Suprapubic skin (tissue), 4 donors: ENCODE results near the gene SCN2B. TPM values are rescaled to one million over a fixed set of nuclear protein-coding genes. Genes with fewer than 3 reads are reported as not detected.
A peak's percentile ranks its signal among the peaks of the same experiment; 100 is the strongest.

Source experiments
- DNase-seq, 2 donors: peaks; one replicate each; pipeline ENCODE4 v3.0.0-alpha.2; 2019; ENCODE audit warnings: low spot score in 2 of 2
- H3K27ac ChIP-seq: fragments of 200-600 bp; sonication (generic); one replicate; pipeline ENCODE4 v1.5.1; 2019
- H3K27me3 ChIP-seq: fragments of 200-600 bp; sonication (generic); one replicate; pipeline ENCODE4 v1.5.1; 2019
- H3K36me3 ChIP-seq: fragments of 200-600 bp; sonication (generic); one replicate; pipeline ENCODE4 v1.5.1; 2019
- H3K4me1 ChIP-seq: fragments of 200-600 bp; sonication (generic); one replicate; pipeline ENCODE4 v1.5.1; 2019
- H3K4me3 ChIP-seq: fragments of 200-600 bp; sonication (generic); one replicate; pipeline ENCODE4 v1.5.1; 2019; ENCODE audit warnings: mild to moderate bottlenecking
- H3K9me3 ChIP-seq: fragments of 200-600 bp; sonication (generic); one replicate; pipeline ENCODE4 v1.5.1; 2019
- EP300 ChIP-seq: sonication (generic); formaldehyde crosslinking; IDR thresholded peaks from one replicate; pipeline ENCODE4 v1.6.1; 2017; ENCODE audit warnings: antibody characterized with exemption
- POLR2A ChIP-seq, 2 donors: fragments of 450-650 bp; IDR thresholded peaks; one replicate each; pipeline ENCODE4 v1.6.1; 2017; ENCODE audit warnings: antibody characterized with exemption in 2 of 2, mild to moderate bottlenecking in 2 of 2, moderate library complexity in 2 of 2
- POLR2AphosphoS5 ChIP-seq, 3 donors: sonication (generic); formaldehyde crosslinking; IDR thresholded peaks; one replicate each; pipeline ENCODE4 v1.6.1; 2017; ENCODE audit warnings: antibody characterized with exemption in 3 of 3
- WGBS: methylation state at CpG from one replicate; pipeline ENCODE4 v1.1.5; 2018; 5-methylcytosine and 5-hydroxymethylcytosine counted together
- total RNA-seq, 4 donors: library from RNA; depleted of rRNA; stranded (reverse); fragments of >200 nt; gene quantifications; one replicate each; pipeline ENCODE4 v1.1.0, GENCODE V29; 2016
- TF ChIP-seq, protein P1 (sequence below), 2 donors: fragments of 200-600 bp in 1 of 2; fragments of 450-650 bp in 1 of 2; sonication (generic) in 1 of 2; IDR thresholded peaks; one replicate each; pipeline ENCODE4 v1.5.1; 2016 to 2019; ENCODE audit warnings: antibody characterized with exemption in 2 of 2, mild to moderate bottlenecking in 1 of 2, moderate library complexity in 1 of 2

The SCN2B gene
- total RNA-seq, 4 donors from 2014 or later: 0.08 to 0.21 TPM; not detected in 2

DNA sequence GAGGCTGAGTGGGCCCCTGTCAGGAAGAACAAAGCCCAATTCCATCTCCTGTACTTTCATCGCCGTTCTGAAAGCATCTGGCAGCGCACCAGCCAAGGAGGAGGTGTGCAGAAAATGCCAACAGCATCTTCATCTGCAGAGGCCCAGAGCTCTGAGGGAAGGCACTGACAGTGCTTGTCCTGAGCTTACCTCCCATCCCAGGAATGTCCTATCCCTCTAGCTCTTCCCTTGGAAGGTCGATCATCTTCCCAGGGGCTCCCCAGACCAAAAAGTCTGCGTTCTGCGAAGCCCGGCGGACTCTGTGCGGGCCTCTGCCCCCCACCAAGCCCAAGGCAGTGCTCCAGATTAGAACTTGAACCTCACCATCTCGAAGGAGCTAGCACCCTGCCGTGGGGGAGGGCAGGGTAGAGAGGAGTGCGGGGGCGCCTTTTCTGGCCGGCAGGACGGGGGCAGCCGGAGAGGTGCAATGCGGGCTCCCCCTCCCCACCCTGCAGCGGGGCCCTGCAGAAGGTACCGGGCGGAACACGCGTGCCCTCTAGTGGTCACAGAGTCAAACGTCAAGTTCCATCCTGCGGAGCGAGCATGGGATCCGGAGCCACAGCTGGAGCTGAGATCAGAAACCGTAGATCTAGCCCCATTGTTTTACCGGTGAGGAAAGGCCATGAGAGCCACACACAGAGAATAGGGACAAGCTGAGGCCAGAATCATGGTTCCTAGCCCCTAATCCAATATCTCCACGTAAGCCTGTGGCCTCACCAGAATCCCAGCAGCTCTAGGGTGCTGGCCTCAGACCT is 5.0 kb downstream of the SCN2B start:
- 28% methylated on average over 6 of the region's 29 CpGs for WGBS
- H3K4me3 ChIP-seq: no peak overlapping the region
- DNase-seq: peak; percentile 76 to 90

DNA sequence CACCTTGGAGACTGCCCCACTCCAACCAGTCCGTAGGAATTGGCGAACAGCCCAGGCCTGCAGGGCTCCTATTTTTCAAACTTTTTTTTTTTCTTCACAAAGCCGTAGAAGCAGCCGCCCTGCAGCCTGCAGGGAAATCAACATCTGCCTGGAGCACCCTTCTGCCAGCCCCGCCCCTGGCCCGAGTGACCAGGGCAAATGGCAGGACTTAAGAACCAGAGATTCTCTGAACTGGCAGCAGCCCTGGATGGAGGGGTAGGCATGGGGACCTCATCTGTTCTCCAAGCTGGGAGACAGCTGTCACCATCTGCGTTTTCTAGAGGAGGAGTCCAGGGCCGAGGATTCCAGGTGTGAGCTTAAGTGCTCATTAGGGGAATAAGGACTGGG is 5.6 kb downstream of the SCN2B start:
- Histone ChIP-seq H3K27ac (no peak overlapping the region), H3K4me1 (peaks cover 31% of the 10 kb centered on the region), H3K9me3 (no peaks in the 10 kb centered on the region), H3K4me3 (no peak overlapping the region), H3K27me3 (peaks cover 10% of the 10 kb centered on the region), H3K36me3 (no peaks in the 10 kb centered on the region)
- TF ChIP-seq POLR2AphosphoS5 (IDR thresholded peaks at IDR 0.05) (no peak), POLR2A (IDR thresholded peaks at IDR 0.05) (no peak), EP300 (no peak)
- TF ChIP-seq, protein P1, sequence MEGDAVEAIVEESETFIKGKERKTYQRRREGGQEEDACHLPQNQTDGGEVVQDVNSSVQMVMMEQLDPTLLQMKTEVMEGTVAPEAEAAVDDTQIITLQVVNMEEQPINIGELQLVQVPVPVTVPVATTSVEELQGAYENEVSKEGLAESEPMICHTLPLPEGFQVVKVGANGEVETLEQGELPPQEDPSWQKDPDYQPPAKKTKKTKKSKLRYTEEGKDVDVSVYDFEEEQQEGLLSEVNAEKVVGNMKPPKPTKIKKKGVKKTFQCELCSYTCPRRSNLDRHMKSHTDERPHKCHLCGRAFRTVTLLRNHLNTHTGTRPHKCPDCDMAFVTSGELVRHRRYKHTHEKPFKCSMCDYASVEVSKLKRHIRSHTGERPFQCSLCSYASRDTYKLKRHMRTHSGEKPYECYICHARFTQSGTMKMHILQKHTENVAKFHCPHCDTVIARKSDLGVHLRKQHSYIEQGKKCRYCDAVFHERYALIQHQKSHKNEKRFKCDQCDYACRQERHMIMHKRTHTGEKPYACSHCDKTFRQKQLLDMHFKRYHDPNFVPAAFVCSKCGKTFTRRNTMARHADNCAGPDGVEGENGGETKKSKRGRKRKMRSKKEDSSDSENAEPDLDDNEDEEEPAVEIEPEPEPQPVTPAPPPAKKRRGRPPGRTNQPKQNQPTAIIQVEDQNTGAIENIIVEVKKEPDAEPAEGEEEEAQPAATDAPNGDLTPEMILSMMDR (IDR thresholded peaks at IDR 0.05): no peak
- WGBS: 39% methylated on average over 7 of the region's 8 CpGs
- DNase-seq: no peak

More for the DNA sequence above, 5.0 kb downstream of the SCN2B start:
- Histone ChIP-seq H3K27me3 (peaks cover 10% of the 10 kb centered on the region), H3K27ac (no peak overlapping the region), H3K36me3 (no peaks in the 10 kb centered on the region), H3K9me3 (no peaks in the 10 kb centered on the region), H3K4me1 (peaks cover 36% of the 10 kb centered on the region)
- no peak for TF ChIP-seq POLR2A (IDR thresholded peaks at IDR 0.05)
- TF ChIP-seq, protein P1 (IDR thresholded peaks at IDR 0.05): peak; percentile 64 to 85
- no peak for TF ChIP-seq POLR2AphosphoS5 (IDR thresholded peaks at IDR 0.05)
- TF ChIP-seq EP300: no peak

DNA sequence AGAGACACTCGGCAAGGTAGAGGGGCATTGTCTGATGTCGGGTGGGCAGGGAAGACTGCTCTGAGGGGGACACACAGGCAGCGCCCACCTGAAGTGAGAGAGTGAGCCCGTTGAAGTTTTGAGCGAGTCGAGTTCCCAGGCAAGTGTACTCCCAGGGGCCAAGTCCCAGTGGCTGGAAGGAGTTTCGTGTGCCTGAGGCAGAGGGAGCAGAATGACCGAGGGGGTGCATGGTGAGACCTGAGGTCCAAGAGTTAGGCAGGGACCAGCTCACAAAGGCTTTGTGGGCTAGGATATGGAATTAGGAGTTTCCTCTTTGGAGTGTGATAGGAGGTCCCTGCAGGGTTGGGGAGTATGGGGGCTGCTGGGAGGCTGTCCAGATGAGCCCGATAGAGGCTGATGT is 6.2 kb downstream of the SCN2B start:
- Histone ChIP-seq H3K9me3 (no peaks in the 10 kb centered on the region), H3K4me3 (no peak overlapping the region), H3K27me3 (peaks cover 10% of the 10 kb centered on the region), H3K4me1 (peaks cover 24% of the 10 kb centered on the region), H3K36me3 (no peaks in the 10 kb centered on the region), H3K27ac (no peak overlapping the region)
- TF ChIP-seq POLR2A (IDR thresholded peaks at IDR 0.05): no peak
- no peak for TF ChIP-seq EP300
- TF ChIP-seq POLR2AphosphoS5 (IDR thresholded peaks at IDR 0.05): no peak
- TF ChIP-seq, protein P1 (IDR thresholded peaks at IDR 0.05): no peak
- DNase-seq: no peak
- 90% methylated on average over 9 of the region's 9 CpGs for WGBS

DNA sequence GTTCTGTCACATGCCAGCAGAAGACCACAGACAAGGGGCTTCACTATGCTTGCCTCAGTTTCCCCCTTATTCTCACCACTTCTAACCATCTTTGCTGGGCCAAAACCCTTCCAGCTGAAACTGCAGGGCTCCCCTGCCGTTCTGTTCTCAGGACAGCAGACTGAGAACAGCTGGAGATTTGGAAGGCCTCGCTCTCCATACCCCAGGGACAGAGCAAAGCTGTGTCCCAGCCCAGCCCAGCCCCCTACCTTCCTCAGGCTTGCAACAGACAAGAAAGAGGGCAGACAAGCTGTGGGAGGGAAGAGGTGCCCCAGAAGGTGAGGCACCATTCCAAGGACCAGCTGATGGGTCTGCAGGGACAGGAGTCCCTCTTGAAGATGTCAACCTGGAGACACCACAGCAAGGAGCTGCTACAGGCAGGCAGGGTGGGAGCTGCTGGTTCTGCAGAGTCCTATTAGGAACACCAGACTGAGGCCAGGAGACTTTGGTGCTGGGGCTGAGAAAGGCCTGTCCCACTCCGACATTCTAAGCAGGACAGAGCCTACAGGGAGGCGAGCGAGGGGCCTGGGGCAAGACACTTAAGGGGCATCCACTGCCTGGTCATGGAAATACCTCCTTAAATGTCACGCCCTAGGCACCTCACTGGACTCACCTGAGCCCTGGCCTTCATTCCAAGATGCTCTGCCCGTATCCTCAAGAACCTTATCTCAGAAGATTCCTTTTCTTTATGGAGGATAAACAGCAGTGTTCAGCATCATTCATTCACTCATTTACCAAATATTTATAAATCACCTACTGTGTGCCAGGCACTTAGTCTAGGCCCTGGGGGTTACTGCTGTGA is 6.9 kb downstream of the SCN2B start:
- TF ChIP-seq POLR2A (IDR thresholded peaks at IDR 0.05) (no peak), EP300 (no peak), POLR2AphosphoS5 (IDR thresholded peaks at IDR 0.05) (no peak)
- TF ChIP-seq, protein P1 (IDR thresholded peaks at IDR 0.05): no peak
- Histone ChIP-seq H3K27me3 (peaks cover 10% of the 10 kb centered on the region), H3K4me1 (peaks cover 18% of the 10 kb centered on the region), H3K36me3 (no peaks in the 10 kb centered on the region), H3K4me3 (no peak overlapping the region), H3K27ac (no peak overlapping the region), H3K9me3 (no peaks in the 10 kb centered on the region)
- WGBS: 84% methylated on average over 7 of the region's 7 CpGs
- no peak for DNase-seq

GRCh38 chr11:118168751-118169150 is 7.7 kb downstream of the SCN2B start:
- Histone ChIP-seq H3K4me3 (no peak overlapping the region), H3K27me3 (peaks cover 10% of the 10 kb centered on the region), H3K36me3 (no peaks in the 10 kb centered on the region), H3K4me1 (peaks cover 18% of the 10 kb centered on the region), H3K9me3 (no peaks in the 10 kb centered on the region), H3K27ac (no peak overlapping the region)
- TF ChIP-seq POLR2AphosphoS5 (IDR thresholded peaks at IDR 0.05): no peak
- no peak for TF ChIP-seq EP300
- no peak for TF ChIP-seq POLR2A (IDR thresholded peaks at IDR 0.05)
- TF ChIP-seq, protein P1 (IDR thresholded peaks at IDR 0.05): no peak
- WGBS: 70% methylated on average over 3 of the region's 3 CpGs
- no peak for DNase-seq
